ENCODE measurements around the gene CWF19L1. TPM values are rescaled to one million over a fixed set of nuclear protein-coding genes. Genes with fewer than 3 reads are reported as not detected.
A peak's percentile ranks its signal among the peaks of the same experiment; 100 is the strongest.
"Not testable (repeated sequence)": the region's sequence is repeated elsewhere in the genome, so short reads cannot be mapped to it uniquely, and the experiment has no call there.

CWF19L1 gene
- total RNA-seq, 2 donors from 2014 or later = 31.6 to 35.4 TPM

DNA sequence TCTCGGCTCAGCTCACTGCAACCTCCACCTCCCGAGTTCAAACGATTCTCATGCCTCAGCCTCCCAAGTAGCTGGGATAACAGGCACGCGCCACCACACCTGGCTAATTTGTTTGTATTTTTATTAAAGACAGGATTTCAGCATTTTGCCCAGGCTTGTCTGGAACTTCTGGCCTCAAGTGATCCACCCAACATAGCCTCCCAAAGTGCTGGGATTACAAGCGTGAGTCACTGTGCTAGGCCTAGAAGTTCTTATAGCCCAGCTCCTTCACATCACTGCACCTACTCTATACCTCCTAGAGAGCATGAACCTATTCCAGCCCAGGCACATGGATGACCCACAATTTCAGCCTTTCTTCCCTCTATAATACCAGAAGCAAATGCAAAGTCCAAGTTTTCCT lies 20.3 kb upstream of the CWF19L1 start:
- peaks cover 6% of the 10 kb centered on the region for H3K36me3 ChIP-seq (ENCODE audit: control insufficient read depth, insufficient read depth, low read length)
- no peak overlapping the region for H3K4me3 ChIP-seq (ENCODE audit: low read length)
- no peak for DNase-seq
- Mint-ChIP-seq H3K36me3 (ENCODE audit: low read depth) (peaks cover 2% of the 10 kb centered on the region), H3K27ac (no peak overlapping the region), H3K4me1 (peaks cover 14% of the 10 kb centered on the region), H3K4me3 (no peak overlapping the region), H3K9me3 (no peaks in the 10 kb centered on the region), H3K27me3 (ENCODE audit: insufficient read depth) (peaks cover 15% of the 10 kb centered on the region)
- no peaks in the 10 kb centered on the region for H3K9me3 ChIP-seq (ENCODE audit: control insufficient read depth, low read length)
- no peak for TF ChIP-seq CTCF (conservative IDR thresholded peaks at IDR 0.05)
- no peak overlapping the region for H3K27ac ChIP-seq (ENCODE audit: low read depth, low read length)
- no peak overlapping the region for H3K9ac ChIP-seq (ENCODE audit: extremely low read depth, low read length, poor library complexity, severe bottlenecking)
- peaks cover 4% of the 10 kb centered on the region for H3K4me1 ChIP-seq (ENCODE audit: control insufficient read depth, insufficient read depth, low read length)
- WGBS, 2 experiments (ENCODE audit: insufficient coverage in 1 of 2, insufficient read length in 1 of 2) = 91 to 100% methylated on average over 4 to 6 of the region's 6 CpGs
- peaks cover 25% of the 10 kb centered on the region for H3K27me3 ChIP-seq (ENCODE audit: control insufficient read depth, insufficient read depth, low read length, poor library complexity, severe bottlenecking)

GRCh38 chr10:100286051-100287033 lies 18.9 kb upstream of the CWF19L1 start, which contains the start of gene BLOC1S2:
Gene BLOC1S2, minus strand, starts transcription at chr10:100286680. Its CDS starts 21 bp downstream, at chr10:100286659.
- peak within 1 kb of the TSS; percentile 98 for H3K4me3 Mint-ChIP-seq
- H3K27ac ChIP-seq (ENCODE audit: low read depth, low read length) = peak within 1 kb of the TSS; percentile 57
- H3K4me1 Mint-ChIP-seq = peaks cover 14% of the 10 kb centered on the region
- TF ChIP-seq CTCF (conservative IDR thresholded peaks at IDR 0.05) = no peak
- peaks cover 8% of the 10 kb centered on the region for H3K27me3 Mint-ChIP-seq (ENCODE audit: insufficient read depth)
- H3K27ac Mint-ChIP-seq = peak within 1 kb of the TSS; percentile 96
- peak within 1 kb of the TSS; percentile 93 for H3K4me3 ChIP-seq (ENCODE audit: low read length)
- H3K9me3 ChIP-seq (ENCODE audit: control insufficient read depth, low read length) = no peaks in the 10 kb centered on the region
- 7 to 8% methylated on average over 34 to 63 of the region's 63 CpGs for WGBS, 2 experiments (ENCODE audit: insufficient coverage in 1 of 2, insufficient read length in 1 of 2)
- H3K27me3 ChIP-seq (ENCODE audit: control insufficient read depth, insufficient read depth, low read length, poor library complexity, severe bottlenecking) = peaks cover 15% of the 10 kb centered on the region
- H3K9ac ChIP-seq (ENCODE audit: extremely low read depth, low read length, poor library complexity, severe bottlenecking) = peak within 1 kb of the TSS; percentile 63
- H3K36me3 ChIP-seq (ENCODE audit: control insufficient read depth, insufficient read depth, low read length) = peaks cover 17% of the 10 kb centered on the region
- peaks cover 6% of the 10 kb centered on the region for H3K4me1 ChIP-seq (ENCODE audit: control insufficient read depth, insufficient read depth, low read length)
- H3K9me3 Mint-ChIP-seq = no peaks in the 10 kb centered on the region
- peak; percentile 95 for DNase-seq
- H3K36me3 Mint-ChIP-seq (ENCODE audit: low read depth) = peaks cover 2% of the 10 kb centered on the region

DNA sequence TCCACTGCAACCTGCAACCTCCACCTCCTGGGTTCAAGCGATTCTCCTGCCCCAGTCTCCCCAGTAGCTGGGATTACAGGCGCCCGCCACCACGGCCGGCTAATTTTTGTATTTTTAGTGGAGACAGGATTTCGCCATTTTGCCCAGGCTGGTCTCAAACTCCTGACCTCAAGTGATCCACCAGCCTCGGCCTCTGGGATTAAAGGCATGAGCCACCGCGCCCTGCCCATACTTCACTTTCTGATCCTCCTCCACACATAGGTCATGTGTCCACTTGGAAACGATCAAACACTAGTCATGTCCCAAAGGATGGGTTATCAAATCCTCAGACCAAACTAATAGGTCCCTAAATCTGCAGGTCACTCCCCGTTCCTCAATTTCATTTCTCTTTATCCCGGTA lies 17.9 kb upstream of the CWF19L1 start:
- Histone ChIP-seq H3K36me3 (ENCODE audit: control insufficient read depth, insufficient read depth, low read length) (peaks cover 25% of the 10 kb centered on the region), H3K9ac (ENCODE audit: extremely low read depth, low read length, poor library complexity, severe bottlenecking) (peak overlapping the region; percentile 63), H3K4me3 (ENCODE audit: low read length) (peak overlapping the region; percentile 93)
- not testable (repeated sequence) for H3K9me3 ChIP-seq (ENCODE audit: control insufficient read depth, low read length); H3K27me3 ChIP-seq (ENCODE audit: control insufficient read depth, insufficient read depth, low read length, poor library complexity, severe bottlenecking); H3K4me1 ChIP-seq (ENCODE audit: control insufficient read depth, insufficient read depth, low read length); H3K9me3 Mint-ChIP-seq; H3K27ac ChIP-seq (ENCODE audit: low read depth, low read length); H3K27me3 Mint-ChIP-seq (ENCODE audit: insufficient read depth); DNase-seq
- peak overlapping the region; percentile 98 for H3K4me3 Mint-ChIP-seq
- 90 to 92% methylated on average over 11 to 12 of the region's 12 CpGs for WGBS, 2 experiments (ENCODE audit: insufficient coverage in 1 of 2, insufficient read length in 1 of 2)
- H3K4me1 Mint-ChIP-seq = peaks cover 14% of the 10 kb centered on the region
- peak overlapping the region; percentile 96 for H3K27ac Mint-ChIP-seq
- H3K36me3 Mint-ChIP-seq (ENCODE audit: low read depth) = peaks cover 11% of the 10 kb centered on the region
